Mucosa of rectum (tissue), 2 donors: ENCODE results near the gene ZNF695.
A peak's percentile ranks its signal among the peaks of the same experiment; 100 is the strongest.
"Not testable (repeated sequence)": the region's sequence is repeated elsewhere in the genome, so short reads cannot be mapped to it uniquely, and the experiment has no call there.

ENCODE experiments used
- H3K27ac ChIP-seq, 2 donors: one replicate each; pipeline ENCODE4 v1.7.0; 2013; ENCODE audit warnings: inconsistent platforms in 2 of 2, low read depth in 2 of 2, low read length in 2 of 2
- H3K27me3 ChIP-seq, 2 donors: one replicate each; pipeline ENCODE4 v1.7.0; 2013; ENCODE audit warnings: low read length in 2 of 2; ENCODE audit not compliant: control insufficient read depth in 2 of 2, insufficient read depth in 2 of 2
- H3K36me3 ChIP-seq, 2 donors: one replicate each; pipeline ENCODE4 v1.7.0; 2013; ENCODE audit warnings: low read length in 2 of 2; ENCODE audit not compliant: control insufficient read depth in 2 of 2, insufficient read depth in 2 of 2
- H3K4me1 ChIP-seq, 2 donors: one replicate each; pipeline ENCODE4 v1.7.0; 2013; ENCODE audit warnings: low read length in 2 of 2, mild to moderate bottlenecking in 1 of 2; ENCODE audit not compliant: control insufficient read depth in 2 of 2, insufficient read depth in 2 of 2
- H3K4me3 ChIP-seq, 2 donors: one replicate each; pipeline ENCODE4 v1.7.0; 2013; ENCODE audit warnings: low read length in 2 of 2
- H3K9ac ChIP-seq, 2 donors: one replicate each; pipeline ENCODE4 v1.7.0; 2013; ENCODE audit warnings: low read length in 2 of 2, low read depth in 1 of 2, mild to moderate bottlenecking in 1 of 2
- H3K9me3 ChIP-seq, 2 donors: one replicate each; pipeline ENCODE4 v1.7.0; 2013; ENCODE audit warnings: low read length in 2 of 2; ENCODE audit not compliant: control insufficient read depth in 2 of 2
- donor health status: healthy.
- donor health status: Normal muscosa, but diverticular disease.

ZNF695 gene

DNA sequence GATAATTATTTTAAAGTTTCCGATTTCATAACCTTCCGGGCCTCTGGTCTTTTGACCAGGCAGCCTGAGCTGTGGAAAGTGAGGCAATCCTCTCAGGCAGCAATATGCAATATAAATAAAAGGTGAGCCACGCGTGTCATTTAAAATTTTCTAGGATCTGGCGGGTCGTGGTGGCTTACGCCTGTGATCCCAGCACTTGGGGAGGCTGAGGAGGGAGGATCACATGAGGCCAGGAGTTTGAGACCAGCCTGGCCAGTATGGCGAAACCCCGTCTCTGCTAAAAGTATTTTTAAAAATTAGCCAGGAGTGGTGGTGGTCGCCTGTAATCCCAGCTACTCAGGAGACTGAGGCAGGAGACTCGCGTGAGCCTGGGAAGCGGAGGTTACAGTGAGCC, 546 bp upstream of the ZNF695 start:
- Histone ChIP-seq H3K4me1 (no peaks in the 10 kb centered on the region), H3K36me3 (no peaks in the 10 kb centered on the region), H3K9ac (peak overlapping the region in 1 of 2 donors; percentile 59), H3K9me3 (peaks cover 0 to 3% of the 10 kb centered on the region in 2 donors), H3K4me3 (peak overlapping the region; percentile 73 to 78), H3K27me3 (no peaks in the 10 kb centered on the region), H3K27ac (no peak overlapping the region)

DNA sequence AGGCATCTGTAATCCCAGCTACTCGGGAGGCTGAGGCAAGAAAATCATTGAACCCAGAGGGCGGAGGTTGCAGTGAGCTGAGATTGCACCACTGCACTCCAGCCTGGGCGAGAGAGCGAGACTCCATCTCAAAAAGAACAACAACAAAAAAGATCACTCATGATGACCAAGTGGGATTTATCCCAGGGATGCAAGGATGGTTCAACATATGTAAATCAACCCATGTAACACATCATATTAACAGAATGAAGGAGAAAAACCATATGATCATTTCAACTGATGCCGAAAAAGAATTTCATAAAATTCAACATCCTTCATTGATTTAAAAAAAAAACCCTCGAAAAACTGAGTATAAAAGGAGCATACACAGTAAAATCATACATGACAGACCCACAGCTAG, 3.8 kb downstream of the ZNF695 start:
- H3K4me3 ChIP-seq, H3K4me1 ChIP-seq, H3K9ac ChIP-seq, H3K27ac ChIP-seq, H3K27me3 ChIP-seq, H3K36me3 ChIP-seq, H3K9me3 ChIP-seq: not testable (repeated sequence)

DNA sequence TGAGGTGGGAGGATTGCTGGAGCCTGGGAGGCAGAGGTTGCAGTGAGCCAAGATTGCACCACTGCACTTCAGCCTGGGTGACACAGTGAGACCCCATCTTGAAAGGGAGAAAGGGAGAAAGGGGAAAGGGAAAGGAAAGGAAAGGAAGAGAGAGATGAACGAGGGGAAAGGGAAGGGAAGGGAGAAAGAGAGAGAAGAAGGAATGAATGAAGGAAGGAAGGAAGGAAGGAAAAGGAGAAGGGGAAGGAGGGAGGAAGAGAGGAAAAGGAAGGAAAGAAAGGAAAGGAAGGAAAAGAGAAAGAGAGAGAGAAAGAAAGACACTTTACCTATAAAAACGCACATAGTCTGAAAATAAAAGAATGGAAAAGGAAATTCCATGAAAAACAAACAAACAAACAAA, 18.0 kb downstream of the ZNF695 start:
- Histone ChIP-seq H3K9me3 (peaks cover 31 to 41% of the 10 kb centered on the region in 2 donors), H3K36me3 (no peaks in the 10 kb centered on the region), H3K27ac (no peak overlapping the region), H3K4me3 (no peak overlapping the region), H3K27me3 (no peaks in the 10 kb centered on the region), H3K9ac (no peak overlapping the region), H3K4me1 (no peaks in the 10 kb centered on the region)

DNA sequence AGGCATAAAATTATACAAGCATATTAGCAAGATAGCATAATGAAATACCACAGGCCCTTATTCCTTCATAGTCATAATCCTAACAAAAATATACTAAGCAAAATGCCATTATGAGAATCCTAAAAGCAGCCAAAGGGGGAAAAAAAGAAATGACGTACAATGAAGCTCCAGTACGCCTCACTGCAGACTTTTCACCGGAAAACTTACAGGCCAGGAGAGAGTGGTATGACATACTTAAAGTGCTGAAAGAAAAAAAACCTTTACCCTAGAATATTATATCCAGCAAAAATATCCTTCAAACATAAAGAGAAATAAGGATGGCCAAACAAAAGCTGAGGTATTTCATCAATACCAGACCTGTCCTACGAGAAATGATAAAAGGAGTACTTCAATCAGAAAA, 19.5 kb downstream of the ZNF695 start:
- peaks cover 31 to 49% of the 10 kb centered on the region in 2 donors for H3K9me3 ChIP-seq

DNA sequence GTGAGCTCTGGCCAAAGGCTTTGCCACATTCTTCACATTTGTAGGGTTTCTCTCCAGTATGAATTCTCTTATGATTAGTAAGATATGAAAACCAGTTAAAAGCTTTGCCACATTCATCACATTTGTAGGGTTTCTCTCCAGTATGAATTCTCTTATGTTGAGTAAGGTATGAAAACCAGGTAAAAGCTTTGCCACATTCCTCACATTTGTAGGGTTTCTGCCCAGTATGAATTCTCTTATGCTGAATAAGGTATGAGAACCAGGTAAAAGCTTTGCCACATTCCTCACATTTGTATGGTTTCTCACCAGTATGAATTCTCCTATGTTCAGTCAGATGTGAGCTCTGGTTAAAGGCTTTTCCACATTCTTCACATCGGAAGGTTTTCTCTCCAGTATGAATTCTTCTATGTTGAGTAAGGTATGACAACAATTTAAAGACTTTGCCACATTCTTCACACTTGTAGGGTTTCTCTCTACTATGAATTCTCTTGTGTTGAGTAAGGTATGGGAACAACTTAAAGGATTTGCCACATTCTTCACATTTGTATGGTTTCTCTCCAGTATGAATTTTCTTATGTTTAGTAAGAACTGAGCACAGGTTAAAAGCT, 20.7 kb downstream of the ZNF695 start:
- no peak overlapping the region for H3K9ac ChIP-seq
- H3K27me3 ChIP-seq, result no peaks in the 10 kb centered on the region

More for the DNA sequence above, 19.5 kb downstream of the ZNF695 start:
- H3K27ac ChIP-seq, result no peak overlapping the region
- no peak overlapping the region for H3K9ac ChIP-seq
- no peaks in the 10 kb centered on the region for H3K4me1 ChIP-seq
- no peaks in the 10 kb centered on the region for H3K36me3 ChIP-seq
- no peaks in the 10 kb centered on the region for H3K27me3 ChIP-seq
- H3K4me3 ChIP-seq, result no peak overlapping the region

DNA sequence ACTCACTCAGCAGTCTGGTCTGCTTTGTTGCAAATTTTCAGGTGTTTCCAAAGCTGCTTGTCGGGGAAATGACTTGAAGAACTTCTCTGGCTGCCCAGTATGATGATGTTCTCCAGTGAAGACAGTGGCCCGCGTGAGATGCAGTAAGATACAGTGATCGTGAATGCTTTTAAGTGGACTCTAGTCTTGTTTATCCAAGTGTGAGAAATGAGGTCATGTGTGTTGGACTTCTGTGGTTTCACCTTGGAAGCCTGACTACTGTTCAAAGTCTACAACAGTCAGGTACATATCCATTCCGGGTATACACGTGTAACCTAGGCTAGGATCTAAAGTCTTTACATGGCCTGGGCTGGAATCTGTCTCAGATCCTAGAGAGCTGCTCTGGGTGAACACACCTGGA, 29.1 kb downstream of the ZNF695 start:
- Histone ChIP-seq H3K27me3 (no peaks in the 10 kb centered on the region), H3K9me3 (peaks cover 0 to 18% of the 10 kb centered on the region in 2 donors), H3K27ac (no peak overlapping the region), H3K9ac (no peak overlapping the region), H3K4me3 (no peak overlapping the region), H3K4me1 (no peaks in the 10 kb centered on the region), H3K36me3 (no peaks in the 10 kb centered on the region)

More for the DNA sequence above, 20.7 kb downstream of the ZNF695 start:
- Histone ChIP-seq H3K4me1 (no peaks in the 10 kb centered on the region), H3K27ac (no peak overlapping the region), H3K36me3 (no peaks in the 10 kb centered on the region), H3K4me3 (no peak overlapping the region), H3K9me3 (peaks cover 31 to 45% of the 10 kb centered on the region in 2 donors)

DNA sequence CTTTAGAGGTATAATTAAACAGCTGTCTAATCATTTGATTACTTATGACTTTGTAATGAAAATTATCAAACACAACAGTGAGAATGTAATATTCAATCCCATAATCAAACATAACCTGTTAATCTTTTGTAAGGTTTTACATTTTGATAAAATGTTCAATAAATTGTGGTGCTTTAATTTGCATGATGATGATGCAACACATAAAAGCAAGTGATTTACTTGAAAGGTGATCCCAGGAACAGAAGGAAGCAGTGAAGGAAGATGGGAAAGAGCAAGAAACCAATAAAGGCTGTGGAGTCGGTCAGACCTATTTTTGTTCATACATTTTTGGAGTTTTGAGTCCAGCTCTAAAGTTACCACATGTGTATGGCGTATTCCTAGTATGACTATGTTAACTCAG, 29.6 kb downstream of the ZNF695 start:
- H3K36me3 ChIP-seq, result no peaks in the 10 kb centered on the region
- H3K27ac ChIP-seq, result no peak overlapping the region
- no peaks in the 10 kb centered on the region for H3K4me1 ChIP-seq
- no peaks in the 10 kb centered on the region for H3K27me3 ChIP-seq
- no peak overlapping the region for H3K9ac ChIP-seq
- H3K4me3 ChIP-seq, result no peak overlapping the region
- peaks cover 0 to 15% of the 10 kb centered on the region in 2 donors for H3K9me3 ChIP-seq

DNA sequence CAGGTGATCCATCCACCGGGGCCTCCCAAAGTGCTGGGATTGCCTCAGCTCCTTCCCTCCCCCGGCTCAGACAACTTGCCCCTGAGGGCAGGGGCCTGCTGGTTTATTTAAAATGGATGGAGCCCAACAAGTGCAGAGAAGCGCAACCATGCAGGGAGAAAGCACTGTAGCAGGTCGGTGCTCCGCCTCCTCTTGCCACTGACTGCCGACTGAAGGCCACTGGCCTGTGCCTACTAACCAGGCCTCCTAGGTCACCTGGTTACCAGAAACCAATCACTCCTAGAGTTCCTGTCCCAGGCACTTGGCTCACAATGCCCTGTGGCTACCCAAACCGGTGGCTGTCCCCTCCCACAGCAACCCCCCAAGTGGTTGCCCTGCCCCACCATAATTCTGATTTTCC, 35.9 kb downstream of the ZNF695 start:
- Histone ChIP-seq H3K9ac (no peak overlapping the region), H3K27ac (no peak overlapping the region), H3K9me3 (peaks cover 0 to 5% of the 10 kb centered on the region in 2 donors), H3K27me3 (no peaks in the 10 kb centered on the region), H3K36me3 (no peaks in the 10 kb centered on the region), H3K4me1 (no peaks in the 10 kb centered on the region), H3K4me3 (no peak overlapping the region)

DNA sequence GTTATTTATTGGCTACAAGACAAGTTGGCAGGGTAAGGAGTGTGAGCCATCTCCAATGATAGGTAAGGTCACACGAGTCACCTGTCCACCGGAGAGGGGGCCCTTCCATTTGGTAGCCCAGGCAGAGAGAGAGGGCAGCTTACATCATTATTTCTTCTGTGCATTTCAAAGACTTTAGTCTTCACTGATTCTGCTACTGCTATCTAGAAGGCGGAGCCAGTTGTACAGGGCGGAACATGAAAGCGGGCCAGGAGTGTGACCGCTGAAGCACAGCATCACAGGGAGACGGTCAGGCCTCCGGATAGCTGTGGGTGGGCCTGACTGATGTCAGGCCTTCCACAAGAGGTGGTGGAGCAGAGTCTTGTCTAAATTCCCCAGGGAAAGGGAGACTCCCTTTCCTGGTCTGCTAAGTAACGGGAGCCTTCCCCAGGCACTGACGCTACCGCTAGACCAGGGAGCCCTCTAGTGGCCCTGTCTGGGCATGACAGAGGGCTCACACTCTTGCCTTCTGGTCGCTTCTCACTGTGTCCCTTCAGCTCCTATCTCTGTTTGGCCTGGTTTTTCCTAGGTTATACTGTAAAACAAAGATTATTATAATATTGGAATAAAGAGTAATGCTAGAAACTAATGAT, 36.7 kb downstream of the ZNF695 start:
- no peaks in the 10 kb centered on the region for H3K4me1 ChIP-seq
- H3K27ac ChIP-seq, result no peak overlapping the region
- no peak overlapping the region for H3K4me3 ChIP-seq
- H3K9ac ChIP-seq, result no peak overlapping the region
- no peaks in the 10 kb centered on the region for H3K27me3 ChIP-seq
- H3K9me3 ChIP-seq, result peaks cover 0 to 5% of the 10 kb centered on the region in 2 donors
- no peaks in the 10 kb centered on the region for H3K36me3 ChIP-seq

DNA sequence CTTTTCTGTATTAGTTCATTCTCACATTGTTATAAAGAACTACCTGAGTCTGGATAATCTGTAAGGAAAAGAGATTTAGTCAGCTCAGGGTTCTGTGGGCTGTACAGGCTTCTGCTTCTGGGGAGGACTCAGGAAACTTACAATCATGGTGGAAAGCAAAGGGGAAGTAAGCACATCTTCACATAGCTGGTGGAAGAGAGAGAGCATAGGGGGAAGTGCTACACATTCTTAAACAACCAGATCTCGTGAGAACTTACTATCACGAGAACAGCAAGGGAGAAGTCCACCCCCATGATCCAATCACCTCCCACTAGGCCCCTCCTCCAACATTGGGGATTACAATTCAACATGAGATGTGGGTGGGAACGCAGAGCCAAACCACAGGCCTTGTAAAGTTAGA, 38.2 kb downstream of the ZNF695 start:
- Histone ChIP-seq H3K36me3 (no peaks in the 10 kb centered on the region), H3K27me3 (no peaks in the 10 kb centered on the region), H3K9ac (no peak overlapping the region), H3K9me3 (peaks cover 0 to 5% of the 10 kb centered on the region in 2 donors), H3K4me1 (no peaks in the 10 kb centered on the region), H3K4me3 (no peak overlapping the region), H3K27ac (no peak overlapping the region)
